ENCODE measurements around the gene TRPM2. TPM values are rescaled to one million over a fixed set of nuclear protein-coding genes. Genes with fewer than 3 reads are reported as not detected.

TRPM2 gene
- total RNA-seq, 4 donors from 2014 or later, result 0.29 to 3.1 (median 1.8) TPM

- DNase-seq, result no peak
- TF ChIP-seq POLR2A (IDR thresholded peaks at IDR 0.05) (no peak), CTCF (IDR thresholded peaks at IDR 0.05) (no peak)
- no peaks in the 10 kb centered on the region for H3K9me3 ChIP-seq
- H3K4me1 ChIP-seq, result no peaks in the 10 kb centered on the region
- H3K36me3 ChIP-seq, result no peaks in the 10 kb centered on the region
- H3K4me3 ChIP-seq, result no peak overlapping the region
- intact Hi-C loops (cut with DNase I; ENCODE audit: low total_unique reads), result no loop called here
- no peak overlapping the region for H3K27ac ChIP-seq
- H3K27me3 ChIP-seq, result no peaks in the 10 kb centered on the region
Observed at GRCh38 chr21:44314128-44314527, 39.3 kb upstream of the TRPM2 start.

DNA sequence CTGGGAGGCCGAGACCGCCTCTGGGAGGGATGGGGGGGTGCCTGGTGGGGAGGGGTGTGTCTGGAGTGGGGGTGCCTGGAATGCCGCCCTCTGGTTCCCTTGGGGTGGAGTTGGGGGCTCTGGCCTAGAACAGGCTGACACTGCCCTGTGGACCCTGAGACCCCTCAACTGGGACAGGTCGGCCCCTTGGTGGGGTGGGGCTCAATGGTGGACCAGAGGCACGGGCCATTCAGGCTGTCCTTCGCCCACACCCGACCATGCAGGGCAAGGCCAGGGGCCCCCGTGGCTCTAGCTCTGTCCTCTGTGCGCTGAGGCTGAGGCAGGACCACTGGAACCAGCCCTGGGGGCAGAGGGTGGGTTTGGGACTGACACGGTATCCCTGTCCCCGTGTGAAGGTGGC is 38.9 kb upstream of the TRPM2 start:
- TF ChIP-seq CTCF (IDR thresholded peaks at IDR 0.05) (no peak), POLR2A (IDR thresholded peaks at IDR 0.05) (no peak)
- Histone ChIP-seq H3K36me3 (no peaks in the 10 kb centered on the region), H3K4me3 (no peak overlapping the region), H3K27me3 (no peaks in the 10 kb centered on the region), H3K4me1 (no peaks in the 10 kb centered on the region), H3K9me3 (no peaks in the 10 kb centered on the region), H3K27ac (no peak overlapping the region)
- intact Hi-C loops (cut with DNase I; ENCODE audit: low total_unique reads), result no loop called here
- DNase-seq, result no peak

DNA sequence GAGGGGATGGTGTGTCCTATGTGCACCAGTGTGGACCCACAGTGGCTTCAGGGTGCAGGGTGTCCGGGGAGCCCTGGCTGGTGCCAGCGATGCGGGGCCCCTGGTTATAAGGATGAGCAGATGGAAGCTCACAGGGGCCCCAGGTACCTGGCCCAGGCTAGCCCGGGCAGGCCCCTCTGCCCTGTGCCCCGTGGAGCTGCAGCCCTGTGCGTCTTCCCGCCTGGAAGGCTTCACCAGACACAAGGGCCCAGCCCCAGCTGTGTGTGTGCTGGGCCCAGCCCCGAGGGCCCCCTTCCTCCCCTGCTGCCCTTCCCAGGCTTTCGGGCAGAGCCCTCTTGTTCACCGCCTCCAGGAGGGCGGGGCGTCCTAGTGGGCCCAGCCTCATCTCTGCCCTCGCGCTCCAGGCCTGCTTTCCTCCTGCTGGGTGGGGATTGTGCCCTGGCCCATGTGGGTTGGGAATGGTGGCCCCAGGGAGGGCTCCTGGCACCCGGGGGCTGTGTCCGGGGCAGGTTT is 37.7 kb upstream of the TRPM2 start:
- intact Hi-C loops (cut with DNase I; ENCODE audit: low total_unique reads), result no loop called here
- TF ChIP-seq POLR2A (IDR thresholded peaks at IDR 0.05) (no peak), CTCF (IDR thresholded peaks at IDR 0.05) (no peak)
- Histone ChIP-seq H3K4me3 (no peak overlapping the region), H3K27me3 (no peaks in the 10 kb centered on the region), H3K36me3 (no peaks in the 10 kb centered on the region), H3K27ac (no peak overlapping the region), H3K9me3 (no peaks in the 10 kb centered on the region), H3K4me1 (no peaks in the 10 kb centered on the region)
- DNase-seq, result no peak

GRCh38 chr21:44316277-44316900 is 37.0 kb upstream of the TRPM2 start:
- TF ChIP-seq CTCF (IDR thresholded peaks at IDR 0.05) (no peak), POLR2A (IDR thresholded peaks at IDR 0.05) (no peak)
- no peak overlapping the region for H3K27ac ChIP-seq
- H3K4me3 ChIP-seq, result no peak overlapping the region
- H3K36me3 ChIP-seq, result no peaks in the 10 kb centered on the region
- DNase-seq, result no peak
- no peaks in the 10 kb centered on the region for H3K4me1 ChIP-seq
- H3K9me3 ChIP-seq, result no peaks in the 10 kb centered on the region
- no peaks in the 10 kb centered on the region for H3K27me3 ChIP-seq
- intact Hi-C loops (cut with DNase I; ENCODE audit: low total_unique reads), result no loop called here

DNA sequence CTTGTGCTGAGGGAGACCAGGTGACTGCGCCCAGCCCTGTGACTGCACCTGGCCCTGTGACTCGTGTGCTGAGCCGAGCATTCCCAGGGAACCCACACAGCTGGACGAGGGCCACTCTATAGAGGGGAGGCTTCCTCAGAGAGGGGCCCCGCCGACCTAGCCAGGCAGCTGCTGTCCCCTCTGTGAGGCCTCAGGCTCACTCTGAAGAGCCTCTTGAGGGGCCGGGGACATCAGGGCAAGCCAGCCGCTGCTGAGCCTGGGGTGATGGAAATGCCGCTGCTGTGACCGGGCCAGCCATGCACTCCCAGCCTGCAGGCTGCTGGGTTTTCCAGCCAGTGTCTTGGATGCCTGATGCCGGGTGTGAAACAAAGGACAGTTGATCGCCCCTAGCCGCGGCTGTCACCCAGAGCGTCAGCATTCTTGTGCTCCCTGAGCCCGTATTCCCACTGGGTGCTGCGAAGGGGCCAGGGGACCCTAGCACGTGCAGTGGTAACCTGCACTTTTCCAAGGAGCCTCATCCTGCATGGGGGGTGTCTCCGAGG is 36.1 kb upstream of the TRPM2 start:
- H3K27me3 ChIP-seq, result no peaks in the 10 kb centered on the region
- no peak for TF ChIP-seq POLR2A (IDR thresholded peaks at IDR 0.05)
- no peak for TF ChIP-seq CTCF (IDR thresholded peaks at IDR 0.05)
- no peak overlapping the region for H3K27ac ChIP-seq
- H3K36me3 ChIP-seq, result no peaks in the 10 kb centered on the region
- H3K9me3 ChIP-seq, result no peaks in the 10 kb centered on the region
- no peak overlapping the region for H3K4me3 ChIP-seq
- H3K4me1 ChIP-seq, result no peaks in the 10 kb centered on the region
- intact Hi-C loops (cut with DNase I; ENCODE audit: low total_unique reads), result no loop called here
- no peak for DNase-seq
